Measurements from ENCODE around the gene LGALS1.

The LGALS1 gene

DNA sequence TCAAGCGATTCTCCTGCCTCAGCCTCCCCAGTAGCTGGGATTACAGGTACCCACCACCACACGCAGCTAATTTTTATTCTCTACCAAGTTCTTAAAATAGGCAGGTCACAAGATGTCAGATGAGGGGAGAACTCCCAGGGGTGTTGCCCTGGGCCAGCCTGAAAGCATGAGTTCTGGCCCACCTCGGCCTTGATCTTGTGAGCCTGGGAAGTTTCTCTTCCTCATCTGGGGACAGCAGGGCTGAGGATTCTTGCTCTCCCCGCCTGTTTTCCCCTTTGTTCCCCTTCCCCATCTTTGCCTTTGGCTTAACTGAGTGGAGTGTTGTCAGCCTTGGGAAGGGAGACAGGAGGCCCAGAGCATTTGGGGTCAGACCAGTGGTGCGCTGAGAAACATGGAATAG, 13.4 kb upstream of the LGALS1 start:
- DNase-seq (ENCODE audit: low spot score) = peak; percentile 51

DNA sequence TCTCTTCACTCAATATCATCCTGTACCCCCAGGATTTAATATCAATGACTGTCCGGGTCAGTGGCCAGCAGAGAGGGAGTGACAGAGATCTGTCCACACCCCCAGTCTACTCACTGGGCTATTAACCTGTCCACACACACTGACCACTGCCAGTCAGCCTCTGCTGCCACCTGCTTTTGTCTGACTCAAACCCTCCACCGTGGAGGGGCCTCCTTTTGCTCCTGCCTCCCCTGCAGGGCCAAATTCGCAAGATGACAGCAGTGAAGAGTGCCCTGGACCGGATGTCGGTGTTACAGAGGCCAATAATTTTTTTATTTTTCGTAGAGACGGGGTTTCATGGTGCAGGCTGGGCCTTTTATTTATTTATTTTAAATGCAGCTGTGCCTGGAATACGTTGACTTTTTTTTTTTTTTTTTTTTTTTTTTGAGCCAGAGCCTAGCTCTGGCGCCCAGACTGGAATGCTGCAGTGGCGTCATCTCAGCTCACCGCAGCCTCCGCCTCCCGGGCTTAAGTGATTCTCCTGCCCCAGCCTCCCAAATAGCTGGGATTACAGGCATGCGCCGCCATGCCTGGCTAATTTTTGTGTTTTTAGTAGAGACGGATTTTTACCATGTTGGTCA, 11.8 kb upstream of the LGALS1 start:
- no peak for DNase-seq (ENCODE audit: low spot score)

DNA sequence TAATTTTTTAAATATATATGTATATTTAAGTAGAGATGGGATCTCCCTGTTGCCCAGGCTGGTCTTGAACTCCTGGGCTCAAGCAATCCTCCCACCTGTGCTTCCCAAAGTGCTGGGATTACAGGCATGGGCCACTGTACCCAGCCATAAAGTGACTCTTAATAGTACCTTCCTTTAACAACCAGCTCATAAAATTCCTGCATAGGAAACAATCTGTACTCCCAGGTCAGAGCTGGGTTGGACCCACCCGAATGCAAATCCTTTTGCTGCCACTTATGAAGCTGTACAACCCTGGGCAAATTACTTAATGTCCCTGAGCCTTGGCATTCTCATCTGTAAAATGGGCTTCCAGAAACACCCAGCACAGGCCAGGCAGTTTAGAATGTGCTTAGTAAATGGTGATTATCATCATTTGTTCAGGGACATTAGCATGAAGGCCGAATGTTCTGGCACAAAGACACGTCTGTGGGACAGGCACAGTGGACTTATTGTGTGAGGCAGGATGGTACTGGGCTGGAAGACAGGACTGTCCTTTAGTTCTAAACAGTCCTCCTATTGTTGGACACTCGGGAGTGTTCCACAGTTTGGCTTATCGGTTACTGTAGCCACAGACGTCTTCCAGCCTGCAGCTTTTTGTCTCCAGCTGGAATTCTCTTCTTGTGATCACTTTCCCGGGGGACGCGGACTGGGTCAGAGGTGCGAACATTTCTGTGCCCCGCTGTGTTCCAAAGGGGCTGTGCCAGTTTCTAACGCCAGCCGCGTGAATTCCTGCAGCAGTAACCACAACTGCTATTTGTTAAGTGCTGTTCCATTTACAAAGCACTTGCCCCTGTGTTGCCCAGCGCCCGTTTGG, 11.0 kb upstream of the LGALS1 start:
- no peak for DNase-seq (ENCODE audit: low spot score)

DNA sequence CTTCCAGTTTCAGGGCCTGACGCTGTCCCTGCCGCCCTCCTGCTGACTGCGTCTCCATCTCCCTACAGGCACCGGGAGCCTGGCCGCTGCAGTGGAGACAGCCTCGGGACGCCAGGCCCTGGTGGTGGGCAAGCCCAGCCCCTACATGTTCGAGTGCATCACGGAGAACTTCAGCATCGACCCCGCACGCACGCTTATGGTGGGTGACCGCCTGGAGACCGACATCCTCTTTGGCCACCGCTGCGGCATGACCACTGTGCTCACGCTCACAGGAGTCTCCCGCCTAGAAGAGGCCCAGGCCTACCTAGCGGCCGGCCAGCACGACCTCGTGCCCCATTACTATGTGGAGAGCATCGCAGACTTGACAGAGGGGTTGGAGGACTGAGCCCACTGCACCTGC, 9.9 kb upstream of the LGALS1 start:
- no peak for DNase-seq (ENCODE audit: low spot score)

DNA sequence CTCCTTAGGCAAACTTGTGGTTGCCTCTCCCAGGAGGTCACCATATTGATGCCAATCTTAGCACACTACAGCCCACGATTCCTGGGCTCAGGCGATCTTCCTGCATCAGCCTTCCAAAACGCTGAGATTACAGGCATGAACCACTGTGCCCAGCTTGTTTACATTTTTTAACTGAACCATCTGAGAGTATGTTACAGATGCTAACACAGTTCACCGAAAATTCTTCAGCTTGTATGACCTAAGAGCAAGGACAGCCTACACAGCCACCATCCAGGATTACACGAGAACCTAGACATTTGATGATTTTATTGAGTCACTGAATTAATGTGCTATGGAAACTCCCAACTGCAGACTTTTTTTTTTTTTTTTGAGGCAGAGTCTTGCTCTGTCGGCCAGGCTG, 5.8 kb upstream of the LGALS1 start:
- no peak for DNase-seq (ENCODE audit: low spot score)

DNA sequence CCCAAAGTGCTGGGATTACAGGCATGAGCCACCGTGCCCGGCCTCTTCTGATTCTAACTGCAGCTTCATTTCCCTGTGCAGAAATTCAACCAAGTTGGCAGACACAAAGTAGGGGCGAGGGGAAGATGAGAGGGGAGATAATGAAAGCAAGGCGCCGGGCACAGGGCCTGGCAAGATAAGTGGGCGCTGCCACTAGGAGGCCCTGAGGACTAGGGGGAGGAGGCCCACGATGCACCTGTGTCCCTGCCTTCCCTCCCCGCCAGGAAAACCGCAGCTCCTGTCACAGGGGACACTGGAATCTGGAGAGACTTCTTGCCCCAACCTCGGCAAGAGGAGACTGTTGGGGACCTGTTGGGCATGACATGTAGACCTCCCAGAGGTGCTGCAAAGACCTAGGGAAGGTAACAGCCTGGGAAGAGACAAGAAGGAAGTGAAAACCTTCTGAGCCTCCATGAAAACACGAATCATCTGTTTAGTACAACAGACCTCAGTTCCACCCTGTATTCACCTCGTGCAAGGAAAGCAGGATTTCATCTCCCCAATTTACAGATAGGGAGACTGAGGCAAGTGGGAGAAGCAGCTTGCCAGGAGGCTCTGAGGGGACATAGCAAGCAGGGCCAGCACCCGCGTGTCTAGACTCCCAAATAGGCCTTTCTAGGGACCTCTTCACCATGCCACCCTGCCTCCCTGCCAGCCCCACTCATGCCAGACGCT, 3.1 kb upstream of the LGALS1 start:
- no peak for DNase-seq (ENCODE audit: low spot score)

DNA sequence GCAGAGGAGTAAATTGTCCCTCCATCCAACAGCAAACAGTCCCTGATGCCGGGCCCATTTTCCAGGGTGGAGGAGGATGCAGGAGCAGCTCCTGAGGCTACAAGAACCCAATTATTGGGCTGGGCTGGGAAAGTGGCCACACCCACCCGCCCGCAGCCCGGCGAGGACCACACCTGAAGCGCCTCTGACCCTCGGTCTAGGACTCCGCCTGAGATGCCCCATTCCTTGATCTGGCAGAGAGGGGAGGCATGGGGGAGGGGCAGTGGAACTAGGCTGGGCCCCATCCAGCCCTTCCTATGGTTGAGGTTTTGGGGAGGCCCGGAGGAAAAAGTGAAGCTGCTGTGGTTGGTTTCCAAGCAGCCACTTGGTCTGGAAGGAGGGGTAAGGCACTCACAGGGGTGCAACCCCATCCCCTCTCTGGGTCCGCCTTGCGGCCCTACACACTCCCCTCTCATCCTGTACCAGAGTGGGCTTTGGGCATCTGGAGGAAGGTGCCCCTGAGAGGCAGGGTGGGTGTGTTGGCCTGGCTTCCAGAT, 2.4 kb upstream of the LGALS1 start:
- DNase-seq (ENCODE audit: low spot score) = no peak

DNA sequence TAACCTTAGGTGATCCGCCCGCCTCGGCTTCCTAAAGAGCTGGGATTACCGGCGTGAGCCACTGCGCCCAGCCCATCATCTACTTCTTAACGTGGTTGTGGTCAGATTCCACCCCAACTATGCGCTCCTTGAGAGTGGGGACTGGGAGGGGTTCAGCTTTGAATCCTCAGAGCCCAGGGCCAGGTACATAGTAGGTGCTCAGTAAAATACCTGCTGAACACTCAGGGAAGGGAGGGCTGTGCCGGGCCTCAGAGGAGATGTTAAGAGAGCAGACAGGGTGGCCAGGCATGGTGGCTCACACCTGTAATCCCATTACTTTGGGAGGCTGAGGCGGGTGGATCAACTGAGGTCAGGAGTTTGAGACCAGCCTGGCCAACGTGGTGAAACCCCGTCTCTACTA, 1.2 kb upstream of the LGALS1 start:
- DNase-seq (ENCODE audit: low spot score) = no peak

DNA sequence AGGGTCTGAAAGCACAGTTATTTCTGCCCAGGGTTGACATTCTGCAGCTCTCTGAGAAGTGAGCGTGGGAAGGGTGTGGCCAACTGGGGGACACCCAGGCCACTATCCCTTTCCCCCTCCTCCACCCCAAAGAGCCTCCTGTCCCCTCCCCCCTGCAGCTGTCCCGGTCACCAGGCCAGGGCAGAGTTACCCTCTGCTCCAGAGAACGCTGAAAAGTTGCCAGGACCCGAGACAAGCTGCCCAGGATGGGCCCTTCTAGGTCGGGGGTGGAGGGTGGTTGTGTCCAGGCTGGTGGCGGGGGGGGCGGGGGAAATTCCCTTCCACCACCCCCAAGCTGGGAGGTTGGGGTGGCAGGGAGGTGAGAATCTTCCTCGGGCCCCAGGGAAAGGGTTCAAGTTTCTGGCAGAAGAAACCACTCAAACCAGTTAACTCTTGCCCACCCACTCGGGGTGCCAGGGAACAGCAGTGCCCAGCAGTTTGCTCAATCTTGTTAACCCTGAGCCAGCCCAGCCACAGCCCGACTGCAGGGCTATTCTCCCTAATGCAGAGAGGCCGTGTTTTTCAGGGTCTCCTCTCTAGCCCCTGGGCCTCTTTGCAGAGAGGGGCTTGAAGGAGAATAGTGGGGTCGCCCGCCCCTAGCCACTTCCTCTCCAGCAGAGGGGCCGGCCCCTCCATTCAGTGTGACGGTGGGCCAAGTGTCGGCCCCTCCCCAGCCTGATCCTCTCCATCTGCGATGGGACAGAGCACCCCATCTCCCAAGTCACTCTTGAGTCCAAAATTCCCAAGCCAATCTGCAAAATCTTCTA, 697 bp downstream of the LGALS1 start:
- DNase-seq (ENCODE audit: low spot score) = no peak

DNA sequence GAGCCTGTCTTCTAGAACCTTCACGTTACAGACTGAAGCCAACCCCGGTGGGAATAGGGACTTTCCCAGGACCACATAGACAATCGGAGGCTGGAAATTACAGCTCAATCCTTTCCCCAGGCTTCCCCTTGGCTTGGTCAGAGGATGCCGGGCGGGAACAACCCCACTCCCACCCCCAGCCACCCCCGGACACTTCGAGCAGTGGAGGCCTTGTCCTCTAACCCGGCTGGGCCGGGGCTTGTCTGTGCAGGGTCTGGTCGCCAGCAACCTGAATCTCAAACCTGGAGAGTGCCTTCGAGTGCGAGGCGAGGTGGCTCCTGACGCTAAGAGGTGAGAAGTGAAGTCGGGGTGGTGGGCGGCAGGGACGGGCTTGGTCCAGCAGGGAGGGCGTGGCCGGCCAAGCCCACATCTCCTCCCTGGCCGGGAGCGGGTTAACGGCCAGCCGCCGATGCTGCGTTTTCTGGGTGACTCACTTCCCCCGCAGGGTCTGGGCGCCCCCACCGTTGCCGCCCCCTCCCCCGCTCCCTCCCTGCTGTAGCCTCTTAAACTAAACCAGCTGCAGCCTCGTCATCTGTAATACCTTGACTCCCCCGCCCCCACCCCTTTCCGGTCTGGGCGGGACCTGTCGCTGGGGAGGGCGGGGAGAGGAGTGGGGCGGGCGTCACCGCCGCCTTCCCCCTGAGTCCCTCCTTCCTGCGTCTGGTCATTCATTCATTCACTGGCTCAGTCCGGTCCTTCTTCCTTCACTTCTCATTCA, 1.5 kb downstream of the LGALS1 start:
- peak; percentile 94 for DNase-seq (ENCODE audit: low spot score)

DNA sequence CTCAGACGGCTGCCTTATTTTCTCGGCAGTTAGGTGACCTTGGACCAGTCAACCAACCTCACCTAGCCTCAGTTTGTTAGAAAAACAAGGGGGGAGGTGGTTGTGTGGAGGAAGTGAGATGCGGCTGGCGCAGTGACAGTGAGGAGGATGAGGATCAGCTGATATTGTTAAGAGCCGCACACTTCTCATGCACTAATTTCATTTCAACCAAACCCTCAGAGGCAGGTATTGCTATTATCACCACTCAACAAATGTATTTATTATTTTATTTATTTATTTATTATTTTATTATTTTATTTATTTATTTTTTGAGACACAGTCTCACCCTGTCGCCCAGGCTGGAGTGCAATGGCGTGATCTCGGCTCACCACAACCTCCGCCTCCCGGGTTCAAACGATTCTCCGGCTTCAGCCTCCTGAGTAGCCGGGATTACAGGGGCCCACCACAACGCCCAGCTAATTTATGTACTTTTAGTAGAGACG, 2.1 kb downstream of the LGALS1 start:
- no peak for DNase-seq (ENCODE audit: low spot score)

DNA sequence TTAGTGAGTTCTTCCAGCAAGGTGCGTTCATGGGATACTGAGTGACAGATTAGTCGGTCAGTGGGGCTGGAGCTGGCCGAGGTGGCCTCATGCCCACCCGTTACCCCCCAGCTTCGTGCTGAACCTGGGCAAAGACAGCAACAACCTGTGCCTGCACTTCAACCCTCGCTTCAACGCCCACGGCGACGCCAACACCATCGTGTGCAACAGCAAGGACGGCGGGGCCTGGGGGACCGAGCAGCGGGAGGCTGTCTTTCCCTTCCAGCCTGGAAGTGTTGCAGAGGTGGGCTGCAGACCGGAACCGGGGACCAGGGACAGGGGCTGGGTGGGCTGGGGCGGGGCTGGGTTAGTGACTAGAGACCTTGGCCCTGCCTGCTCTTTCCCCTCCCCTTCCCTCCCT, 2.9 kb downstream of the LGALS1 start:
- no peak for DNase-seq (ENCODE audit: low spot score)

DNA sequence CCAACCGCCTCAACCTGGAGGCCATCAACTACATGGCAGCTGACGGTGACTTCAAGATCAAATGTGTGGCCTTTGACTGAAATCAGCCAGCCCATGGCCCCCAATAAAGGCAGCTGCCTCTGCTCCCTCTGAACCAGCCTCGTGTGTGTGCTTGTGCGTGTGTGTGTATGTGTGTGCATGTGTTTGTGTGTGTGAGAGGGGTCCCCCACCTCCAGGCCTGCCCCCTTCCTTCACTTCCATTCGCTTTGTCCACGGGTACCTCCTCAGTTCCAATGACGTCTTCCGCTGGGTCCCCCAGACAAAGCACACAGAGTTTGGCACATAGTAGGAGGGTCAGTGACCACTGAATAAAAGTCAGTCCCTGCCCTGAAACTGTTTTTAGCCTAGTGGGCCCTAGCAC, 4.2 kb downstream of the LGALS1 start:
- no peak for DNase-seq (ENCODE audit: low spot score)

DNA sequence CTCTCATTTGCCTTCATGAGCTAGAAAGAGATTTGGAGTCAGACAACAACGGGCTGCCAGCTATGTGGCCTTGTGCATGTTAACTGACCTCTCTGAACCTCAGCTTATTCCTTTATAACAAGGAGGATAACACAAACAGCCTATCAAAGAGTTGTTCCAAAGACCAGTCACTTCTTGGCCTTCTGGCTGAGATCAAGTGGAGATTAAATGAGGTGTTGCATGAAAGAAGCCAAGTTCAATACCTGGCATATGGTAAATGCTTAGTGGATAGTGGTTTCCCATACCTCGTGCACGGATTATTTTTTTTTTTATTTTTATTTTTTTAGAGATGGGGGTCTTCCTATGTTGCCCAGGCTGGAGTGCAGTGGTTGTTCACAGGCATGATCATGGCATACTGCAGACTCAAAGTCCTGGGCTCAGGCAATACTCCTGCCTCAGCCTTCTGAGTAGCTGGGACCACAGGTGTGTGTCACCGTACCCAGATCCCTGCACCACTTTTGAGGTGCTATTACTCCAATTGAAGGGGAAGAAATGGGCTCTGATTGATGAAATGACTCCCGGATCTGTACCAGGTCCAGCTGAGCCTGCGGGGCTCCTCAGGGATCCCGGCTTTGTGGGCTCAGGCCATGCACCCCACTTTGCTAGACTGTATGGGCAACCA, 4.9 kb downstream of the LGALS1 start:
- DNase-seq (ENCODE audit: low spot score) = no peak

DNA sequence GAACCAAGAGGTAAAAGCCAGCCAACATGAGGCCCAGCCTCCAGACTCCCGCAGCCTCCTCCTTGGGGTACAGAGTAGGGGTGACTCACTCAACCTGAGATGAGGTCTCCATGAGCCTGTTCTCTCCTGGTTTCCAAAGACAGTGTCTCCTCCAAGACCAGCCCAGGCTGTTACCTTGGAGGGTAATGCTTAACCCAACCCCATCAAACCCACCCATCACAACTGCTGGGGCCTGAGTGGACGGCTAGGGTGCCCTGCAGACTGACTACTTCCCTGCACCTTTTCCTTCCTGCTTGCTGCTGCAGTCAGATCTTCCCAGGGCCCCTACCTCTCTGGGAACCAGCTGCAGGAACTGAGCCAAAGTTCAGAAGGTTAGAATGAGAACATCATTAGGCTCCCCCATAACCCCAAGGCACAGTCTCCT, 5.6 kb downstream of the LGALS1 start:
- DNase-seq (ENCODE audit: low spot score) = no peak

DNA sequence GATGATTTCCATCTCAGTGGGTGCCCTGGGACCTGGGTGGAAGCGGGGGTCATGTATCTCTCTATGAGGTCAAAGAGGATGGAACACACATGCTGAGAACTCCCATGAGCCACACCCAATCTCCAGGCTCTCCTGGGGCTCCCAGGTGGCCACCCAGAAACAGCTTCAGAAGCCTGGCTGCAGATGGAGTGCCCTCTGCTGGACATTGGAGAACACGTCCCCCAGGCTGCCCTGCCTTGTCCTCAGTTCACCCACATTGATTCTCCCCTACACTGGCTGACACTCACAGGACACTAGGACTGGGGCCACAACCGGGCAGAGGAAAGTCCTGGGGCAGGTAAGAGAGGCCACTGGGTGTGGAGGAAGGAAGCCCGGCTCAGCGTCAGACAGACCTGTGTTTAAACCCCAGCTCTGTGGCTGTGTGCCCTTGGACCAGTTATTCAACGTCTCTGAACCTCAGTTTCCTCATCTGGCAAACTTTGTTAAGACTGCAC, 6.2 kb downstream of the LGALS1 start:
- peak; percentile 86 for DNase-seq (ENCODE audit: low spot score)

DNA sequence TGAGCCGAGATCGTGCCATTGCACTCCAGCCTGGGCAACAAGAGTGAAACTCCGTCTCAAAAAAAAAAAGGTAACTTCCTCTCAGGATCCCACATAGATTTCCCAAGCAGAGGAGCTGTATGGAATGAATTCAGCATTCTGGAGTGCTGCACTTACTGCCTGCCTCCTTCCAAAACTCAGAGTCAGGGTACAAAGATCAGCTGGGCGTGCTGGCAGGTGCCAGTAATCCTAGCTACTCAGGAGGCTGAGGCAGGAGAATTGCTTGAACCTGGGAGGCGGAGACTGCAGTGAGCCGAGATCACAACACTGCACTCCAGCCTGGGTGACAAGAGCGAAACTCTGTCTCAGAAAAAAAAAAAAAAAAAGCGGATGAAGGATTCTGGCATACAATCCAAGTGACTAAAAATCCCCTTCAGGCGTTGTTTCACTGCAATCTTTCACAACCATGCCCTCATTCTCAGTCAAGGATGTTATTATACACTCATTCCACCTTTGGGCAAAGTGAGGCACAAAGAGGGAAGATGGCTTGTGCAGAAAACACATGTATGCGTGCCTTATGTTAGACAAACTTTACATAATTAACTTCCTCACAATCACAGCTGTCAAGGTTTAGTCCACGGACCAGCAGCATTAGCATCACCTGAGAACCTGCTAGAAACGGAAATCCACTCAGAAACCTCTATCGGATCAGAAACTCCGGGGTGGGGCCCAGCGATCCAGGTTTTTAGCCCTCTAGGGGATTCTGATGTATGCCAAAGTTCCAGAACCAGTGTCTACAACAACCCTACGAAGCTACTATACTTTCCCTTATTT, 9.6 kb downstream of the LGALS1 start:
- DNase-seq (ENCODE audit: low spot score) = no peak

DNA sequence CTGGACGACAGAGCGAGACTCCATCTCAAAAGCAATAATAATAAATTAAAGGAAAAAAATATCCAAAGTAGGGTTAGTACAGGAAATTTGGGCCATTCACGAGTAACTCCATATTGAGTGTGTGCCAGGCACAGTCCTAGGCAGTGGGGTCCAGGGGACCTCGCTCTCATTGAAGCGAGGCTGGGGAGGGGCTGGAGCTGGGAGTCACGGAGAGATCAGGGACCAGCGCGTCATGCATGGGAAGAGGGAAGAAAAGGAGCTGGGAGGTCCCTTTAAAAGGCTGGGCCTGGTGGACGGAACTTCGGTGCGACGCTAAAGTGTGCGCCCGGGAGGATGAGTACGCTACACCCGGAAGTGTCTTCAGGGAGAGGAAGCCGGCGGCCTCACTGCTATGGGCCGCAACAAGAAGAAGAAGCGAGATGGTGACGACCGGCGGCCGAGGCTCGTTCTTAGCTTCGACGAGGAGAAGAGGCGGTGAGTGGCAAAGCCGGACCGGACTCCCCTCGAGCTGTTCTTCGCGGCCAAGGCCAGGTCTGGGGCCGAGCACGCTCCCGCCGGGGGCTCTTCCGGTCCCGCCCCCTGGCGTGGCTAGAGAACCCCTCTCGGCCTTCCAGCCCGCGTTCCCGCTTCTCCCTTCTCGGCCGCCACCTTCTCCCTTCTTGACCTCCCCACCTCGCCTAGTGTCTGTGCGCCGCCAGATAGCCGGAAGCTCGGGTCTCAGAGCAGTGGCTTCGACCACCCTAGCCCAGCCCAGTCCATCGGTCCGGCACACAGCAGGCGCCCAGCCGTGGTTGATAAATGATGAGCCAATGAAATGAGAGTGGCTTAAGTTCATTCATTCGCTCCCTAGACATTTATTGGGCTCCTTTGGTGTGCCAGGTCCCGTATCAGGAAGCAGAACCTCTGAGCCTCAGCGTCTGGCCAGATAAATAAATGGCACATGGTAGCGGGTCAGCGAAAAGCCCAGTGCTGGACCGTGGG, 10.9 kb downstream of the LGALS1 start, which contains the start of gene NOL12:
NOL12 (plus strand) TSS at position 342 of the 981 bp plus-strand sequence; CDS start at position 392, 50 bp downstream.
- peak; percentile 84 for DNase-seq (ENCODE audit: low spot score)
